Naive B cell (primary cell): ENCODE data around the gene NOL4L. TPM values are rescaled to one million over a fixed set of nuclear protein-coding genes. Genes with fewer than 3 reads are reported as not detected.
"Not testable (repeated sequence)": the region's sequence is repeated elsewhere in the genome, so short reads cannot be mapped to it uniquely, and the experiment has no call there.

Experiments
- ATAC-seq, 2 donors: fragments of 150-1000 bp; cut with Tn5 transposase; 2 replicates each; pipeline ENCODE4 v1.10.0; 2021; ENCODE audit warnings: low read depth in 2 of 2, mild to moderate bottlenecking in 2 of 2, moderate library complexity in 2 of 2
- DNase-seq: peaks from one replicate; pipeline ENCODE4 v3.0.0; 2022
- H3K27ac Mint-ChIP-seq, 6 donors: one replicate each; pipeline ENCODE4 v1.8.0; 2020 to 2022; ENCODE audit warnings: mild to moderate bottlenecking in 6 of 6, mixed read lengths in 6 of 6, moderate library complexity in 5 of 6, inconsistent platforms in 2 of 6
- H3K27me3 Mint-ChIP-seq, 3 donors: one replicate each; pipeline ENCODE4 v1.8.0; 2021 to 2022; ENCODE audit warnings: mixed read lengths in 3 of 3, mild to moderate bottlenecking in 1 of 3
- H3K36me3 Mint-ChIP-seq, 2 donors: one replicate each; pipeline ENCODE4 v1.8.0; 2020 to 2022; ENCODE audit warnings: mixed read lengths in 2 of 2, inconsistent platforms in 1 of 2, mild to moderate bottlenecking in 1 of 2
- H3K4me1 Mint-ChIP-seq, 3 donors: one replicate each; pipeline ENCODE4 v1.8.0; 2020 to 2022; ENCODE audit warnings: mixed read lengths in 3 of 3, inconsistent platforms in 1 of 3, mild to moderate bottlenecking in 1 of 3, moderate library complexity in 1 of 3
- H3K4me3 Mint-ChIP-seq, 8 donors: one replicate each; pipeline ENCODE4 v1.8.0; 2020 to 2022; ENCODE audit warnings: mild to moderate bottlenecking in 8 of 8, mixed read lengths in 8 of 8, moderate library complexity in 8 of 8, inconsistent platforms in 2 of 8
- H3K9me3 Mint-ChIP-seq, 7 donors: one replicate each; pipeline ENCODE4 v1.8.0; 2020 to 2022; ENCODE audit warnings: mixed read lengths in 7 of 7, mild to moderate bottlenecking in 5 of 7, inconsistent platforms in 2 of 7, moderate library complexity in 1 of 7
- polyA plus RNA-seq, 6 donors: library from polyadenylated mRNA; unstranded; fragments of 300-500 nt; fragmentation: Illumina TruSeq; gene quantifications; one replicate each; pipeline ENCODE4 v1.2.3, GENCODE V29; 2021; ENCODE audit warnings: low read depth in 6 of 6

The NOL4L gene
- polyA plus RNA-seq, 6 donors from 2014 or later: 1.3 to 4.2 (median 1.5) TPM; not detected in 1

DNA sequence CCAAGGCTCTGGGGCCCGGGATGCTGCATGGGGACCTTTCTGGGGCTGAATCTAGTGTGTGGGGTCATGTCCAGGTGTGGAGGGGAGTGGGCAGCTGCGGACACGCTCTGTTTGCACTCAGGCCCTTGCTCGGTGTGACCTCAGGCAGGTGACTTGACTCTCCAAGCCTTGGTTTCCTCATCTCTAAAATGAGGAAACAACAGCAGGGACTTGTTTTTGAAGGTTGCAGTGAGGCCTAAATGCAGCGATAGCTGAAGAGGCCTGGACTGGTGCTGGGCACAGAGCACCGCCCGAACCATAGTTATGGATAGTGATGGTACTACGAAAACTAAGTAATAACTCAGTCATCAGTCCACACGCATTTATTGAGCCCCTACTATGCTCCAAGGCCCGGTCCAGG lies 91.8 kb downstream of the NOL4L start:
- peaks cover 5 to 12% (median 12%) of the 10 kb centered on the region in 3 donors for H3K4me1 Mint-ChIP-seq
- no peaks in the 10 kb centered on the region for H3K36me3 Mint-ChIP-seq
- ATAC-seq (no peak), DNase-seq (no peak)
- no peak overlapping the region for H3K4me3 Mint-ChIP-seq
- peaks cover 0 to 4% (median 0%) of the 10 kb centered on the region in 3 donors for H3K27me3 Mint-ChIP-seq
- H3K27ac Mint-ChIP-seq: peak overlapping the region in 2 of 6 donors; percentile 22 to 42
- peaks cover 0 to 3% (median under 1%) of the 10 kb centered on the region in 7 donors for H3K9me3 Mint-ChIP-seq

DNA sequence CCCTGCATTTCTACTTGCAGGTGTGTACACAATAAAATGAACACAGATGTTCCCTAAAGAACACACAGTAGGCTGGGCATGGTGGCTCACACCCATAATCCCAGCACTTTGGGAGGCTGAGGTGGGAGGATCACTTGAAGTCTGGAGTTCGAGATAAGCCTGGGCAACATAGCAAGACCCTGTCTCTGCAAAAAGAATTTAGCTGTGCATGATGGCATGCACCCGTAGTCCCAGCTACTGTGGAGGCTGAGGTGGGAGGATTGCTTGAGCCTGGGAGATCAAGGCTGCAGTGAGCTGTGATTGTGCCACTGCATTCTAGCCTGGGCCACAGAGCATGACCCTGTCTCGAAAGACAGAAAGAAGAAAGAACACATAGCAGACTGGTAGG lies 93.4 kb downstream of the NOL4L start:
- not testable (repeated sequence) for H3K36me3 Mint-ChIP-seq, DNase-seq, H3K27me3 Mint-ChIP-seq, H3K27ac Mint-ChIP-seq, H3K4me3 Mint-ChIP-seq, ATAC-seq, H3K9me3 Mint-ChIP-seq
- peaks cover 5 to 12% (median 12%) of the 10 kb centered on the region in 3 donors for H3K4me1 Mint-ChIP-seq

DNA sequence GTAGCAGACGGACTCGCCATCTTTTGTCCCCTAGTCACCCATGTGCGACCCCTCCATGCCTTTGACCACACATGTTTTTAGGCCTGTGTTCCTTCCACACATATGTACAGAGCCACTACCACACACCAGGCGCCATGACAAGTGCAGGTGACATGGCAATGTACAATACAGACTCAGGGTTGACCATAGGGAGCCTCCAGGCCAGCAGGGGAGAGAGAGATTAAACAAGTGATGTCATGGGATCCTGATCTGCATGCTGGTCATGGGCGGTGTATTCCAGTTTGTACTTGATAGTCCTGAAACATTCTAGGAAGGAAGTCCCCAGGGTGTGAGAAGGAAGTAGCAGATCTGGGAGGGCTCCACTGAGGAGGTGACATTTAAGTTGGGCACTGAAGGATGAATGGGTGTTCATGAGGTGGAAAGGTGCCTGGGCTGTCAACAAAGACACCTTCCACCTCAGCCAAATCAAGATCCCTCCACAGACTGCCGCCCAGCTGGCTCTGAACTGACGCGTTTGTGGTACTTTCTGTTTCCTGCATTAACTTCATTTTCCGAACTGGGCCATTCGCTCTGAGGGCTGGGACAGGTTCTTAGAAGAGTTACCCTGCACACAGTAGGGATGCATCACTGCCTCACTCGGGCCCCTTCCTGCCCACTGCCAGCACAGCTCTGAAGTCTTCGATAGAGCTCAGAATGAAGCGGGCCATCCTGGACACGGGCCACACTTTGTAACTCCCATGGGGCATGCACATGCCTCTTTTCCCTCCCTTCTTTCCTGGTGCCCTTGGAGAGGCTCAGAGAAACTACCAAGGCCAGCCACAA lies 94.0 kb downstream of the NOL4L start:
- no peak for DNase-seq
- ATAC-seq: no peak

DNA sequence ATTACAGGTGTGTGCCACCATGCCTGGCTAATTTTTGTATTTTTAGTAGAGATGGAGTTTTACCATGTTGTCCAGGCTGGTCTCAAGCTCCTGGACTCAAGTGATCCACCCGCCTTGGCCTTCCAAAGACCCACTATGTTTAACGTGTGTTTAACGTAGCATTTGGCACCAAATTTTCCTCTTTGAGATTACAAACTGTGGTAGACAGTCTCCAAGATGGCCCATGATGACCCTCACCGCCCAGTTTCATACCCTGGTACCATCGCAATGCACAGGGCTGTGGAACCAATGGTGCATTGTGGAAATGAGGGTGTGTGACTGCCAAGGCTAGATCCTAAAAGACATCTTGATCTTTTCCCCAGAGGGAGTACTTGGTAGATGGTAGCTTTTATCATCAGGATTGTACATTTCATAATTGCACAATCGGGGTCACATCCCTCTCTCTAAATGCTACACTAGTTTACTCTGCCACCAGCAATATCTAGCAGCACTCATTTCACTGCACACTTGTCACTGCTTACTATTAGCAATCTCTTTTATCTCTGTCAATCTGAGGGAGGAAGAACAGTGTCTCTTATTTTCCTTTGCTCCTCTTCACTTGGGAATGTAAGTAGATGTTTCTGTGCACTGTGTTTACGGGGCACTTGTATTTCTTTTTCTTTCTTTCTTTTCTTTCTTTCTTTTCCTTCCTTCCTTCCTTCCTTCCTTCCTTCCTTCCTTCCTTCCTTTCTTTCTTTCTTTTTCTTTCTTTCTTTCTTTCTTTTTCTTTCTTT lies 96.9 kb downstream of the NOL4L start:
- Mint-ChIP-seq H3K36me3 (no peaks in the 10 kb centered on the region), H3K9me3 (peaks cover 0 to 3% (median 1%) of the 10 kb centered on the region in 7 donors), H3K4me3 (no peak overlapping the region), H3K27ac (peak overlapping the region in 1 of 6 donors; percentile 46), H3K27me3 (peaks cover 0 to 8% (median 0%) of the 10 kb centered on the region in 3 donors), H3K4me1 (peaks cover 6 to 16% (median 6%) of the 10 kb centered on the region in 3 donors)
- ATAC-seq (no peak), DNase-seq (no peak)

More for the DNA sequence above, 94.0 kb downstream of the NOL4L start:
- Mint-ChIP-seq H3K36me3 (no peaks in the 10 kb centered on the region), H3K27ac (peak overlapping the region in 1 of 6 donors; percentile 38), H3K27me3 (peaks cover 0 to 4% (median 0%) of the 10 kb centered on the region in 3 donors), H3K4me3 (no peak overlapping the region), H3K9me3 (peaks cover 0 to 3% (median 1%) of the 10 kb centered on the region in 7 donors), H3K4me1 (peaks cover 5 to 12% (median 11%) of the 10 kb centered on the region in 3 donors)

DNA sequence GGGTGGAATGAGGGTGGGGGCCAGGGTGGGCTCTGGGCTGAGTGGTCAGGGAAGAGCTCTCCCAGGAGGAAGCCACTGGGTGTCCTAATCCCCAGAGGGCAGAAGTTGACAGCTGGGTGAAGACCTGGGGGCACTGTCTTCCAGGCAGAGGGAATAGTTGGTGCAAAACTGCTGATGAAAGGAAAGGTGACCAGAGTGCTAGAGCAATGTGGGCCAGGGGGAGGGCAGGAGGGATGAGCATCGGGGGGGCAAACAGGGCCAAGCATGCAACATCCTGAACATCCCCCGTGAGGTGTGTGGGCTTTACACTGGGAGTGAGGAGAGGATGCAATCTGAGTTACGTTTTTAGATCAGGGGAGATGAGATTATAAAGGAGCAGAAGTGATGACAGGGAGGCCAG lies 97.8 kb downstream of the NOL4L start:
- peak overlapping the region in 1 of 8 donors; percentile 66 for H3K4me3 Mint-ChIP-seq

DNA sequence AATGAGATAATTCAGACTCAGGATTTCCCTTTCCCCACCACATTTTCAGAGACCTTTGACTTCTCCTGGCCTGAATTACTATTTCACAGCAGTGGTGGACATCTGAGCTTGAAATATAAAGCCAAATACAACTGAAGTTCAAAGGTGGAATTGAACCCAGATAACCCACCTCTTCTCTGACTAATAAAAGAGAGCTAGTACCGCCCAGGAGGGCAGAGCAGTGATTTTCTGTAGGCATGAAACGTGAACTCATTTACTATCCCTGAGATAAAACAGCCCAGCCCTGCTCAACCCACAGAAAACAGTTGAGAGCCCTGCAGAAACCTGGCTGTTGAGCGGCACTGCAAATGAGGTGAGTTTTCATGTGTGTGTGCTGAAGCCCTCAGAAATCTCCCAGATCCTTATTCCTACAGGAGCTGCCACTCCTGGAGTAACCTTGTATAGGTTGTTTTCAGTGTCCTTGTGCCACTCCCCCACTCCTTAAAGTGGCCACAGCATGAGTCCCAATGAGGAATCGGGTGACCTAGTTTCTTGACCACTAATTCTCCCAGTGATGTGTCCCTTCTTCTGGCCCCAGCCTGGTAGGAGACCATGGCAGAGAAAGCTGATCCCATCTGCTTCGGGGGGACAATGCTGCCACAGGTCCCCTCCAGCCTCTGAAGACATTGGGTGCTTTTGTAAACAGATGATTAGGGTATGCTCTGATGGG lies 99.2 kb downstream of the NOL4L start:
- Mint-ChIP-seq H3K4me1 (peaks cover 6 to 9% (median 6%) of the 10 kb centered on the region in 3 donors), H3K9me3 (peaks cover 0 to 3% (median 1%) of the 10 kb centered on the region in 7 donors), H3K27me3 (peaks cover 0 to 7% (median 0%) of the 10 kb centered on the region in 3 donors), H3K27ac (peak overlapping the region in 1 of 6 donors; percentile 31), H3K4me3 (peak overlapping the region in 7 of 8 donors; percentile 29 to 91 (median 89)), H3K36me3 (no peaks in the 10 kb centered on the region)
- ATAC-seq: no peak
- DNase-seq: no peak

More for the DNA sequence above, 97.8 kb downstream of the NOL4L start:
- H3K4me1 Mint-ChIP-seq: peaks cover 6 to 14% (median 6%) of the 10 kb centered on the region in 3 donors
- ATAC-seq (no peak), DNase-seq (no peak)
- H3K27ac Mint-ChIP-seq: no peak overlapping the region
- peaks cover 0 to 3% (median 1%) of the 10 kb centered on the region in 7 donors for H3K9me3 Mint-ChIP-seq
- peaks cover 0 to 8% (median 0%) of the 10 kb centered on the region in 3 donors for H3K27me3 Mint-ChIP-seq
- no peaks in the 10 kb centered on the region for H3K36me3 Mint-ChIP-seq

DNA sequence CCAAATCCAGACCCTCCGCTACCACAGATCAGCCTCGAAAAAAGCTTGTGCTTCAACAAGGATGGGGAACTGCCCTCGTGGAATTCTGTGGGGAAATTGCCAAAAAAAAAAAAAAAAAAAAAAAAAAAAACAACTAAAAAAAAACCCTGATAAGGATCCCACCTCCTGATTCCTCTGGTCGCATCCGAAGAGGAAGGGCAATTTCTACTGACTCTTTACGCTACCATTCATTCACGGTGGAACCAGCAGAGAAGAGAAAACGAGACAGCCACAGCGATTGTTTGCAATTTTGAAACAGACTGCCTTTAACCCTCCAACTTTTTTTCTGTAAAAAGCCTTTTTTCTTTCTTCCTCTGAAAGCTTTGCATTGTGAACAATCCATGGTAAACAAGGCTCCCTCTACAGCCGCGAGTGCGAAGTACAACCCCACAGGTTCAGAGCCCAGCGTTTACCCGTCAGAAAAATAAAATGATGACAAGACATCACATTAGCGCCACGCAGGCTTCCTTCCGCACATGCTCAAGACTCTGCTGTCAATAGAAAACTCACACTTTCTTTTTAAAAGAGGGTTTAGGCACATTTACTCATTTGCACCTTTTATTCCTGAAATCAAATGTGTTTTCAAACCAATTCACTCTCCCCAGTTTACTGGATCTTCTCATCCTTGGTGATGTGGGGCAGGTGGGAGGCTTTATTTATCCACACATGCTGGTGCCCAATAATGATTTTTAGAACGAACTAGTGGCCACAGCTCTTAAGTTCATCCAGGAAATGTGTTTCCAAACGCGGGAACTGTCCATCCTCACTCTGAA lies 100.0 kb downstream of the NOL4L start:
- H3K4me1 Mint-ChIP-seq: peaks cover 6 to 9% (median 6%) of the 10 kb centered on the region in 3 donors
- H3K4me3 Mint-ChIP-seq: peak overlapping the region; percentile 87 to 95 (median 91)
- peaks cover 0 to 5% (median 0%) of the 10 kb centered on the region in 3 donors for H3K27me3 Mint-ChIP-seq
- no peaks in the 10 kb centered on the region for H3K36me3 Mint-ChIP-seq
- peaks cover 0 to 3% (median 1%) of the 10 kb centered on the region in 7 donors for H3K9me3 Mint-ChIP-seq
- ATAC-seq (peak; percentile 75 to 78), DNase-seq (peak; percentile 62)
- peak overlapping the region in 5 of 6 donors; percentile 49 to 89 (median 79) for H3K27ac Mint-ChIP-seq

DNA sequence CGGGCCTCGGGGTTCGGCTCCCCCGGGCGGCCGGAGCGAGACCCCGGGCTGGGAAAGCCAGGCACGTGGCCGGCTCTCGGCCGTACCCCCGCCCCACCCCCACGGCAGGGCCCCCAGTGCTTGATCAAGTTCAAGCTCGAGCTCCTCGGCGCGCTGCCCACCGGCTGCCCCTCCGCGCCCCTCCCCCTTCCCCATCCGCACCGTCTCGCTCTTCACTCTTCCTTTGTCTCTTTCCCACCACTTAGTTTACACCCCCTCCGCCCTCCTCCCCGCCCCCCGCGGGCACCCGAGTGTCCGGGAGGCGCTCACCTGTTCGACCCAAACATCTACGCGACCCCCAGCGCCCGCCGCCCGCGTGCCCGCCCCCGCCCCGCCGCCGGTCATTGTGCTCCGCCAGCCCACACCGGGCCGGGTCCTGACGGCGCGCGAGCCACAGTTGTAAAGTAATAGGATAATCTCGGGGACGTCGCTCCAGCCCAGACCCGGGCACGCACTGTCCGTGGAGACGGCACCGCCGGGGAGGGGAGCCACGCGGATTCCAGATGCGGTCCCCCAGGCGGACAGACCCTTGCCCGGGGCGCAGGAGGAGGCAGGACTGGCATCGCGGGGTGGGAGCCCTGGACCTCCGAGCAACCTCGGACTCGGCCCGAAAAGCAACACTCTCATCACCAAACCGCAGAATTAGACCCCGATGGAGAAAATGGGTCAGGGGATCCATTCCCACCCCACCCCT lies 100.7 kb downstream of the NOL4L start:
- Mint-ChIP-seq H3K4me1 (peaks cover 6 to 11% (median 9%) of the 10 kb centered on the region in 3 donors), H3K36me3 (no peaks in the 10 kb centered on the region), H3K27ac (peak overlapping the region in 2 of 6 donors; percentile 67 to 86), H3K4me3 (peak overlapping the region; percentile 87 to 95 (median 91)), H3K27me3 (peaks cover 0 to 5% (median 0%) of the 10 kb centered on the region in 3 donors), H3K9me3 (peaks cover 0 to 3% (median 1%) of the 10 kb centered on the region in 7 donors)
- peak; percentile 18 for DNase-seq
- no peak for ATAC-seq

DNA sequence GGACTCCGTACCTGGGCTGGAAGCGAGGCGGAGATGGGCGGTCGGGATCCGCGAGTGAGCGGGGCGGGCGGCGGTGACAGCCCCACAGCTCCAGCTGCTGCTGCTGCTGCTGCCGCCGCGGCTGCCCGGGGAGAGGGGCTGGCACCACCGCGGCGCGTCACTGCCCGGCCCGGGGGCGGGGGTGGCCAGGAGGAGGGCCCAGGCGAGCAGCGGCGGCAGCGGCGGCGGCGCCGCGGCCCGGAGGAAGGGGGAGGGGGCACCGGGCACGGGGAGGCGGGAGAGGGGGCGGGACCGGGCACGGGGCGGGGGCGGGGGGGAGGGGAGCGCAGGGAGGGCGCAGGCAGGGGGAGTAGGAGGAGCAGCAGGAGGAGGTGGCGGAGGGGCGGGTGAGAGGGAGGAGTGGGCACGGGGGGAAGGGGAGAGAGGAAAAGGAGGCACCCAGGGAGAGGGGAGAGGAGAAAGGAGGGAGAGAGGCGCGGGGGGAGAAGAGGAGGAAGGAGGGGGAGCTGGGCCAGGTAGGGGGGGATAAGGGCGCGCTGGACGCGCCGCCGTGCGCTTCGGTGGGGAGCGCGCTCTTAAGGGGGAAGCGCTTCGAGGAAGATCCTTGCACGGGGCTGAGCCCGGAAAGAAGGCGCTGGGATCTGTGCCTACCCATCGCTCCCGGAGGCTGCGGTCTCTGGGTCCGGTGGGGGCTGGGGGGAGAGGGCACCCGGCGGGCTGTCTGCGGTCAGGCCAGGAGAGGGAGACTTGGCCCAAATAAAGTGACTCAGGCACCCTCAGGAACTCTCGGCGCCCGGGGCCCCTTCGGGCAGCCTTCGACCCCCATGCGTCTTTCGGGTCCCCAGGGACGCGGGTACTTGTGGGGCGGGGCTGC lies 101.5 kb downstream of the NOL4L start:
- Mint-ChIP-seq H3K27ac (peak overlapping the region in 1 of 6 donors; percentile 9), H3K9me3 (peaks cover 0 to 2% (median 0%) of the 10 kb centered on the region in 7 donors), H3K27me3 (peaks cover 0 to 5% (median 0%) of the 10 kb centered on the region in 3 donors), H3K4me1 (peaks cover 6 to 11% (median 9%) of the 10 kb centered on the region in 3 donors), H3K36me3 (no peaks in the 10 kb centered on the region), H3K4me3 (peak overlapping the region; percentile 80 to 93 (median 86))
- DNase-seq (peak; percentile 37), ATAC-seq (peak; percentile 40 to 44)

DNA sequence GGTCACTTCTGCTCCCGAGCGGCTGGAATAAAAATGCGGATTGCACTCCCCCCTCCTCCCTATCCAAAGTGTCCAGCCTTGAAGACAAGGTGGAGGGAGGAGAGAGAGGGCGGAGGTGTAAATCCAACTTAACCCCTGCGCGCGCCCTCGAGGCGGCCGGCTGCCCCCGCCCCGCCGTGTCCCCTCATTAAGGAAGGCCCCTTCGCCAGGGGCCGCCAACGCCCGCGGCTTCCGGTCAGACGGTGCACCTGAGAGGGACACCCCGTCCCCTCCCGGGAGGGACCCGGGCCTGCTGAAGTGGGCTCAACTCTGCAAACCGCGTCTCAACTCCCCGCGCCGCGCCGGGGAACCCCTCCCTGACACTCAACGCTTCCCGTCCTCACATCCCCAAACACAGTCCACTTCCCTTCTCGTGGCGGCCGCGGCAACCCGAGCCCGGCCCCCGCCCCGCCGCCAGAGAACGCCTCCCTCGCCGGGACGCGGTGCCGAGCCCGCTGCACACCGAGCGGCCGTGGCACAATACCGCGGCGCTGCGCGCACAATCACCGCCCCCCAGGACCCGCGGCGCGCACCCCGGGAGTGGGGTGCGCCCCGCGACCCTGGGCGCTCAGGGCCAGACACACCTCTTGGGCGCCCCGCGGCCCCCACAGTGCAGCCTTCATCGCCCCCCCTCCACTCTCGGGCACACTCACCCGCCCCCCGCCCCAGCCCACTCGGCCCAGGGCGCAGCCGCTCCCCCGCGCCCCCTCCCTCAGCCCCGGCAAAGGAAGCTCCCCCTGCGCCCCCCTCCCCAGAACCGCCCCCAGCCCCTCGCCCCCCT lies 102.5 kb downstream of the NOL4L start:
- Mint-ChIP-seq H3K4me1 (peaks cover 6 to 15% (median 9%) of the 10 kb centered on the region in 3 donors), H3K27ac (no peak overlapping the region), H3K27me3 (peaks cover 0 to 5% (median 0%) of the 10 kb centered on the region in 3 donors), H3K36me3 (no peaks in the 10 kb centered on the region), H3K4me3 (peak overlapping the region; percentile 64 to 90 (median 80)), H3K9me3 (no peaks in the 10 kb centered on the region)
- ATAC-seq (peak; percentile 53 to 56), DNase-seq (peak; percentile 45)
